ENCODE results near the gene HOXA5. TPM values are rescaled to one million over a fixed set of nuclear protein-coding genes. Genes with fewer than 3 reads are reported as not detected.

HOXA5 gene
- 76.0 TPM for polyA plus RNA-seq (ENCODE audit: insufficient read length)
- long read RNA-seq, donor 1, transcript HOXA5-201 (2 exons, 1,657 nt): major isoform, 28 of 40 reads
- long read RNA-seq, donor 1, partial matches to known transcripts: 12 of 40 reads
- long read RNA-seq, donor 1, other reads (novel, unspliced or antisense): 0 of 40 reads
- long read RNA-seq, donor 2, transcript HOXA5-201 (2 exons, 1,657 nt): major isoform, 23 of 23 reads
- long read RNA-seq, donor 2, partial matches to known transcripts: 0 of 23 reads
- long read RNA-seq, donor 2, other reads (novel, unspliced or antisense): 0 of 23 reads
- long read RNA-seq, donor 3, partial matches to known transcripts: 0 of 3 reads
- long read RNA-seq, donor 3, other reads (novel, unspliced or antisense): 0 of 3 reads
- long read RNA-seq, donor 4, partial matches to known transcripts: 0 of 2 reads
- long read RNA-seq, donor 4, other reads (novel, unspliced or antisense): 0 of 2 reads
- long read RNA-seq, donor 5, transcript HOXA5-201 (2 exons, 1,657 nt): major isoform, 10 of 10 reads
- long read RNA-seq, donor 5, partial matches to known transcripts: 0 of 10 reads
- long read RNA-seq, donor 5, other reads (novel, unspliced or antisense): 0 of 10 reads
- long read RNA-seq, donor 6, transcript HOXA5-201 (2 exons, 1,657 nt): major isoform, 22 of 30 reads
- long read RNA-seq, donor 6, partial matches to known transcripts: 8 of 30 reads
- long read RNA-seq, donor 6, other reads (novel, unspliced or antisense): 0 of 30 reads
- long read RNA-seq, donor 7, transcript HOXA5-201 (2 exons, 1,657 nt): major isoform, 28 of 28 reads
- long read RNA-seq, donor 7, partial matches to known transcripts: 0 of 28 reads
- long read RNA-seq, donor 7, other reads (novel, unspliced or antisense): 0 of 28 reads
- long read RNA-seq, donor 8, transcript HOXA5-201 (2 exons, 1,657 nt): major isoform, 6 of 6 reads
- long read RNA-seq, donor 8, partial matches to known transcripts: 0 of 6 reads
- long read RNA-seq, donor 8, other reads (novel, unspliced or antisense): 0 of 6 reads

GRCh38 chr7:27143023-27143949, at the start of gene HOXA5:
Gene HOXA5, minus strand, starts transcription at chr7:27143681. Its CDS starts 74 bp downstream, at chr7:27143607.
- DNase-seq: peak; percentile 91

- DNase-seq: no peak
These were observed 49.3 kb upstream of the HOXA5 start for GRCh38 chr7:27192546-27193334.

- DNase-seq: no peak
These were observed 48.5 kb upstream of the HOXA5 start for GRCh38 chr7:27191833-27192545.

GRCh38 chr7:27191161-27191731, 47.8 kb upstream of the HOXA5 start:
- no peak for DNase-seq

- no peak for DNase-seq
These were observed 46.7 kb upstream of the HOXA5 start for GRCh38 chr7:27189997-27190748.

- DNase-seq: no peak
These were observed 46.0 kb upstream of the HOXA5 start for GRCh38 chr7:27189295-27189996.

GRCh38 chr7:27188386-27189294, 45.2 kb upstream of the HOXA5 start:
- DNase-seq: no peak

- DNase-seq: no peak
These were observed 44.2 kb upstream of the HOXA5 start for GRCh38 chr7:27187475-27188385.

- no peak for DNase-seq
These were observed 43.4 kb upstream of the HOXA5 start for GRCh38 chr7:27186668-27187474.

- DNase-seq: no peak
These were observed 42.6 kb upstream of the HOXA5 start for GRCh38 chr7:27185854-27186667.

- peak; percentile 96 for DNase-seq
These were observed 41.8 kb upstream of the HOXA5 start, which contains the start of gene HOXA11 for GRCh38 chr7:27185013-27185853. Gene HOXA11, minus strand, starts transcription at chr7:27185232. Its CDS starts 88 bp downstream, at chr7:27185144.

- no peak for DNase-seq
These were observed 41.0 kb upstream of the HOXA5 start for GRCh38 chr7:27184337-27185012.

Measured in left kidney (tissue), 8 donors.